ENCODE results near the gene DMD. TPM values are rescaled to one million over a fixed set of nuclear protein-coding genes. Genes with fewer than 3 reads are reported as not detected.

DMD gene
- total and polyA plus RNA-seq, 2 donors from 2014 or later: 4.2 to 17.9 TPM

DNA sequence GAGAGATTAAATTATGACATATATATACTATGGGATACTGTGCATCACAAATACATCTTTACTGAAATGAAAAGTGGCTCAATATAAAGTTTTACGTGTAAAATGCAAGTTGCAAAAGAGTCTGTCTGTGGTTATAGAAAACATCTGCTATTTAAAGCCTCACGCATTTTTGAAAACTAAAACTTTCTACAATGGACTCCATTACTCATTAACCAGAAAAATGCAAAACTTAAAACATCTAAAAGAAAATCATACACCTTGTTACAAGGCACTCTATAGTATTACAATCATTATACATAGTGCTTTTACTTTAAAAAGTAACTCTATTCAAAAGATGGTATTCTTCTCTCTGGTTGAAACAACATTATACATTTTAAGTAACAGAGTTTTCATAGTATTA lies 755.6 kb downstream of the DMD start:
- no peaks in the 10 kb centered on the region for H3K36me3 ChIP-seq (ENCODE audit: control insufficient read depth in 2 of 3, insufficient read depth in 3 of 3, low read length in 3 of 3)

GRCh38 chrX:32451954-32452695 lies 759.2 kb downstream of the DMD start:
- Histone ChIP-seq H3K27me3 (ENCODE audit: control insufficient read depth, insufficient read depth, low read length) (no peaks in the 10 kb centered on the region), H3K4me3 (ENCODE audit: low read length in 3 of 3) (no peak overlapping the region), H3K4me1 (ENCODE audit: control insufficient read depth in 2 of 3, insufficient read depth in 2 of 3, low read depth in 1 of 3, low read length in 3 of 3) (no peaks in the 10 kb centered on the region), H3K9me3 (ENCODE audit: control insufficient read depth in 2 of 3, insufficient read depth in 1 of 3, low read length in 3 of 3) (no peaks in the 10 kb centered on the region), H3K9ac (ENCODE audit: low read length in 3 of 3) (no peak overlapping the region), H3K27ac (ENCODE audit: low read depth in 2 of 2, low read length in 2 of 2) (no peak overlapping the region), H3K36me3 (ENCODE audit: control insufficient read depth in 2 of 3, insufficient read depth in 3 of 3, low read length in 3 of 3) (no peaks in the 10 kb centered on the region)
- intact Hi-C loops (cut with DNase I): no loop called here
- no peak for FAIRE-seq
- DNase-seq: no peak
- TF ChIP-seq, protein P1, sequence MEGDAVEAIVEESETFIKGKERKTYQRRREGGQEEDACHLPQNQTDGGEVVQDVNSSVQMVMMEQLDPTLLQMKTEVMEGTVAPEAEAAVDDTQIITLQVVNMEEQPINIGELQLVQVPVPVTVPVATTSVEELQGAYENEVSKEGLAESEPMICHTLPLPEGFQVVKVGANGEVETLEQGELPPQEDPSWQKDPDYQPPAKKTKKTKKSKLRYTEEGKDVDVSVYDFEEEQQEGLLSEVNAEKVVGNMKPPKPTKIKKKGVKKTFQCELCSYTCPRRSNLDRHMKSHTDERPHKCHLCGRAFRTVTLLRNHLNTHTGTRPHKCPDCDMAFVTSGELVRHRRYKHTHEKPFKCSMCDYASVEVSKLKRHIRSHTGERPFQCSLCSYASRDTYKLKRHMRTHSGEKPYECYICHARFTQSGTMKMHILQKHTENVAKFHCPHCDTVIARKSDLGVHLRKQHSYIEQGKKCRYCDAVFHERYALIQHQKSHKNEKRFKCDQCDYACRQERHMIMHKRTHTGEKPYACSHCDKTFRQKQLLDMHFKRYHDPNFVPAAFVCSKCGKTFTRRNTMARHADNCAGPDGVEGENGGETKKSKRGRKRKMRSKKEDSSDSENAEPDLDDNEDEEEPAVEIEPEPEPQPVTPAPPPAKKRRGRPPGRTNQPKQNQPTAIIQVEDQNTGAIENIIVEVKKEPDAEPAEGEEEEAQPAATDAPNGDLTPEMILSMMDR (IDR thresholded peaks at IDR 0.05; ENCODE audit: borderline replicate concordance, extremely low read depth, insufficient read depth): no peak

More for the DNA sequence above, 755.6 kb downstream of the DMD start:
- no peak overlapping the region for H3K9ac ChIP-seq (ENCODE audit: low read length in 3 of 3)
- no peak overlapping the region for H3K27ac ChIP-seq (ENCODE audit: low read depth in 2 of 2, low read length in 2 of 2)
- no peaks in the 10 kb centered on the region for H3K4me1 ChIP-seq (ENCODE audit: control insufficient read depth in 2 of 3, insufficient read depth in 2 of 3, low read depth in 1 of 3, low read length in 3 of 3)
- DNase-seq: no peak
- no peak for FAIRE-seq
- no peaks in the 10 kb centered on the region for H3K9me3 ChIP-seq (ENCODE audit: control insufficient read depth in 2 of 3, insufficient read depth in 1 of 3, low read length in 3 of 3)
- TF ChIP-seq, protein P1 (IDR thresholded peaks at IDR 0.05; ENCODE audit: borderline replicate concordance, extremely low read depth, insufficient read depth): no peak
- intact Hi-C loops (cut with DNase I): no loop called here
- no peaks in the 10 kb centered on the region for H3K27me3 ChIP-seq (ENCODE audit: control insufficient read depth, insufficient read depth, low read length)
- H3K4me3 ChIP-seq (ENCODE audit: low read length in 3 of 3): no peak overlapping the region

GRCh38 chrX:32448945-32449344 lies 762.4 kb downstream of the DMD start:
- no peaks in the 10 kb centered on the region for H3K9me3 ChIP-seq (ENCODE audit: control insufficient read depth in 2 of 3, insufficient read depth in 1 of 3, low read length in 3 of 3)
- intact Hi-C loops (cut with DNase I): no loop called here
- DNase-seq (no peak), FAIRE-seq (no peak)
- H3K27me3 ChIP-seq (ENCODE audit: control insufficient read depth, insufficient read depth, low read length): no peaks in the 10 kb centered on the region
- TF ChIP-seq, protein P1 (IDR thresholded peaks at IDR 0.05; ENCODE audit: borderline replicate concordance, extremely low read depth, insufficient read depth): no peak
- no peaks in the 10 kb centered on the region for H3K36me3 ChIP-seq (ENCODE audit: control insufficient read depth in 2 of 3, insufficient read depth in 3 of 3, low read length in 3 of 3)
- no peaks in the 10 kb centered on the region for H3K4me1 ChIP-seq (ENCODE audit: control insufficient read depth in 2 of 3, insufficient read depth in 2 of 3, low read depth in 1 of 3, low read length in 3 of 3)
- no peak overlapping the region for H3K27ac ChIP-seq (ENCODE audit: low read depth in 2 of 2, low read length in 2 of 2)
- H3K4me3 ChIP-seq (ENCODE audit: low read length in 3 of 3): no peak overlapping the region
- H3K9ac ChIP-seq (ENCODE audit: low read length in 3 of 3): no peak overlapping the region

All from kidney (tissue), 14 donors.